ENCODE measurements around the gene TP63.

DNA sequence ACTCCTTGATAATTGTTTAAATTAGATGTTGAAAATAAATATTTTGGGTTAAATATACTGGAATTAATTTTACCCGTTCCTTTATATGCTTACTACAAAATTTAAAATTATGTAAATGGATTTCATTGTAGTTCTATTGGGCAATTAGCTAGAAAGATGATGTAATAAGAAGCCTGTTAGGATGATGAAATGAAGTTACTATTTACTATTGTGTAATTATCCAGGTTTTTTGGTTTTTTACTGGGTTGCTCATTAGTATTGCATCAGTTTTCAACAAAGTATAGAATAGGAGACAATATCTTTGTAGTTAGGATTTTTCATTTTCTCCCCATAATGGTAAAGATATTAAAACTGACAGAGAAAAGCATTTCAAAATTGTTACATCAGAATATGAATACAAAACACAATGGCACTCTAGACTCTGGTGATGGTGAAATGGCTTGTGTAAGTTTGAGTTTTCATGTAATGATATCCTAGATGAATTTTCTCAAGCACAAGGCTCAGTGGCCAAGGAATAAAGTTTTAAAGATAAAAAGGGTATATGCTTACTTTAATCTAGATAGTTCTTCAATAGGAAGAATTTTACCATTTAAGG, 267.5 kb downstream of the TP63 start:
- TF ChIP-seq POLR2A (IDR thresholded peaks at IDR 0.05), result no peak
- TF ChIP-seq, protein P1, sequence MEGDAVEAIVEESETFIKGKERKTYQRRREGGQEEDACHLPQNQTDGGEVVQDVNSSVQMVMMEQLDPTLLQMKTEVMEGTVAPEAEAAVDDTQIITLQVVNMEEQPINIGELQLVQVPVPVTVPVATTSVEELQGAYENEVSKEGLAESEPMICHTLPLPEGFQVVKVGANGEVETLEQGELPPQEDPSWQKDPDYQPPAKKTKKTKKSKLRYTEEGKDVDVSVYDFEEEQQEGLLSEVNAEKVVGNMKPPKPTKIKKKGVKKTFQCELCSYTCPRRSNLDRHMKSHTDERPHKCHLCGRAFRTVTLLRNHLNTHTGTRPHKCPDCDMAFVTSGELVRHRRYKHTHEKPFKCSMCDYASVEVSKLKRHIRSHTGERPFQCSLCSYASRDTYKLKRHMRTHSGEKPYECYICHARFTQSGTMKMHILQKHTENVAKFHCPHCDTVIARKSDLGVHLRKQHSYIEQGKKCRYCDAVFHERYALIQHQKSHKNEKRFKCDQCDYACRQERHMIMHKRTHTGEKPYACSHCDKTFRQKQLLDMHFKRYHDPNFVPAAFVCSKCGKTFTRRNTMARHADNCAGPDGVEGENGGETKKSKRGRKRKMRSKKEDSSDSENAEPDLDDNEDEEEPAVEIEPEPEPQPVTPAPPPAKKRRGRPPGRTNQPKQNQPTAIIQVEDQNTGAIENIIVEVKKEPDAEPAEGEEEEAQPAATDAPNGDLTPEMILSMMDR (IDR thresholded peaks at IDR 0.05), result no peak

All from uterus (tissue), 2 donors.